ENCODE measurements around the gene SMKR1.

SMKR1 gene

DNA sequence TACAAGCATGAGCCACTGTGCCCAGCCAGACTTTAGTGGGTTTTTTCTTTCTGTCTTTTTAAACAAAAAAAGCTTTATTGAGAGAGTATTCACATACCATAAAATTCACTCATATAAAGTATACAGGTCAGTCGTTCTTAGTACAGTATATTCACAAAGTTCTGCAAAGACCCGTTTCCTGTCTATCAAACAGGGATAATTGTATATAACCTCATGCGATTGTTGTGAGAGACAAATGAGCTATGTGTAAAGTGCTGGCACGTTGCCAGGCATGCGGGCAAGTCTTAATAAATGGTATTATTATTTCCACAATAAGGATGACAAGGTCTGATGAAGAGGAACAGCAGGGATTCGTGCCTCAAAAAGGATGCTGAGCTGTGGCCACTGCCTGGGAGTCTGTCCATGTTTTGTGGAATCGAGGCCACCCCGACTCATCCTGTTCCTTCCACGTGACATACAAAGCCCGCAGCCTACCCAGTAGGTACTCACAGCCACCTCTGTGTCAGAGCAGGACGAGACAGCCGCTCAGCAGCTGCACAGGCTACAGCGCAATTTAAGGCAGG is 51.6 kb downstream of the SMKR1 start:
- WGBS: 72% methylated on average over 10 of the region's 13 CpGs
- H3K23ac ChIP-seq (ENCODE audit: low read length in 2 of 2): no peak overlapping the region
- peaks cover 3% of the 10 kb centered on the region for H3K4me1 ChIP-seq (ENCODE audit: control insufficient read depth, insufficient read depth, low read depth, low read length)
- H3K4me2 ChIP-seq (ENCODE audit: low read length, poor library complexity, severe bottlenecking): no peak overlapping the region
- H2BK12ac ChIP-seq (ENCODE audit: low read length in 2 of 2): no peak overlapping the region
- no peaks in the 10 kb centered on the region for H3K9me3 ChIP-seq (ENCODE audit: control insufficient read depth, low read length)
- H2BK5ac ChIP-seq (ENCODE audit: low read depth, low read length, poor library complexity, severe bottlenecking): no peak overlapping the region
- H2AFZ ChIP-seq (ENCODE audit: low read depth, low read length): no peak overlapping the region
- H3K9ac ChIP-seq (ENCODE audit: low read length): peak overlapping the region; percentile 69
- no peak overlapping the region for H3K27ac ChIP-seq (ENCODE audit: low read length, poor library complexity, severe bottlenecking)
- H3K36me3 ChIP-seq (ENCODE audit: control insufficient read depth in 1 of 2, insufficient read depth in 2 of 2, low read depth in 1 of 2, low read length in 2 of 2): no peaks in the 10 kb centered on the region
- no peak overlapping the region for H2BK120ac ChIP-seq (ENCODE audit: low read depth, low read length)
- H3K14ac ChIP-seq (ENCODE audit: low read length in 2 of 2): no peak overlapping the region
- peaks cover 4% of the 10 kb centered on the region in 2 experiments for H3K27me3 ChIP-seq (ENCODE audit: control insufficient read depth in 1 of 2, insufficient read depth in 1 of 2, low read length in 2 of 2)
- no peaks in the 10 kb centered on the region for H3K79me1 ChIP-seq (replicated peaks; ENCODE audit: low read length, poor library complexity, severe bottlenecking)
- H3K18ac ChIP-seq (ENCODE audit: low read depth in 1 of 2, low read length in 2 of 2): no peak overlapping the region
- peak overlapping the region in 1 of 2 experiments; percentile 58 for H3K4me3 ChIP-seq (ENCODE audit: insufficient read depth in 1 of 2, low read depth in 1 of 2, low read length in 2 of 2)
- no peak overlapping the region for H3K4ac ChIP-seq (ENCODE audit: low read depth in 1 of 2, low read length in 2 of 2)
- no peak overlapping the region for H4K91ac ChIP-seq (ENCODE audit: low read length)
- no peak overlapping the region for H2BK15ac ChIP-seq (ENCODE audit: low read depth, poor library complexity, severe bottlenecking)
- H2AK5ac ChIP-seq (ENCODE audit: low read length, severe bottlenecking): no peak overlapping the region
- no peak for DNase-seq
- no peak overlapping the region for H4K8ac ChIP-seq (ENCODE audit: low read length)

DNA sequence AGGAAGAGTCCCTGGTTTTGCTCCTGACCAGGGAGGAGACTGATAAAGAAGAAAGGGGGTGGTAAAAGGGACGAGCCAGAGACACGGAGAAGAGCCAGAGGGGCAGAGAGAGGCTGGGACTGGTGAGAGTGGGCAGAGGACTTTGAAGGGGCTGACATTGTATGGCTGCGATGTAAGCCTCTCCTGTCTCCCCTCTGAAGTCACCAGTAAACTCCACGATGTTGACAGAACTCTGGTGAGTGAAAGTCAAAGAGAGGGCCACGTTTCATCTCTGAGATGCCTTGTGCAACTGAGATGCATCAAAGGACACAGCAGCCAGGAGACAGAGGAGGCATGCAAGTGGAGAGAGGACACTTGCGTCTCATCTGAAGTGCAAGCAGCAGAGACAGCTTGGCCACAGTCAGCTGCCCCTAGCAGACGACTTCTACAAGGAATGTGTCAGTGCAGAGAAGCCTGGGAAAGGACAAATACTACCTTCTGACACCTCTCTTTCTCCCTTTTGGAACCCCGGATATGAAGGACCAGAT is 54.3 kb downstream of the SMKR1 start:
- no peak overlapping the region for H3K4me3 ChIP-seq (ENCODE audit: insufficient read depth in 1 of 2, low read depth in 1 of 2, low read length in 2 of 2)
- no peak overlapping the region for H3K4ac ChIP-seq (ENCODE audit: low read depth in 1 of 2, low read length in 2 of 2)
- no peak overlapping the region for H3K14ac ChIP-seq (ENCODE audit: low read length in 2 of 2)

DNA sequence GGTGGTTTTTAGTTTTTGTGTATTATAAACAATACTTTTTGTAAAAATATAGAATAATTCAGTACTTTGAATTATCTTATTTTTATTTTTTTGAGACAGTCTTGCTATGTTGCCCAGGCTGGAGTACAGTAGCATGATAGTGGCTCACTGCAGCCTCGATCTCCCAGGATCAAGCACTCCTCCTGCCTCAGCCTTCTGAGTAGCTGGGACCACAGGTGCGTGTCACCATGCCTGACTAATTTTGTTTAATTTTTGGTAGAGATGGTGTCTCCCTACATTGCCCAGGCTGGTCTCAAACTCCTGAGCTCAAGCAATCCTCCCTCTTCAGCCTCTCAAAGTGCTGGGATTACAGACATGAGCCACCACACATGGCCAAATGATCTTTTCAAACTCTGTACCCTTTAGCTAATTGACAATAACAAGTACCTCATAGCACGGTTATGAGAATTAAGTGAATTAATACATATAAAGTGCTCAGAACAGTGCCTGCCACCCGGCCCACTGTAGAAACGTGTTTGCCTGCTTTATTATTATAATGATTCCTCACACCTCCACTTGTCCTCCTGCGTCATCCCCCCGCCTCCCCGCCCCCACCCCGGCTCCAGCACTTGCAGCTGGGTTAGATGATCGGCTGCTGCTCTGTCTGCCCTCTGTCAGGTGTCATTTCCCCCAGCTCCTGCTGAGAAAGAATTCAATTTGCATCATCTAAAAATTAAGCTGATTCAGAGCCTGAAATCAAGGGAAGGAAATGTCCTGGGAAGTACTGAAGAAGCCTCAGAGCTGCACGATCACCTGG is 55.6 kb downstream of the SMKR1 start:
- WGBS: 42% methylated on average over 11 of the region's 11 CpGs
- H3K4me3 ChIP-seq (ENCODE audit: insufficient read depth in 1 of 2, low read depth in 1 of 2, low read length in 2 of 2): no peak overlapping the region

More for the DNA sequence above, 54.3 kb downstream of the SMKR1 start:
- H3K4me1 ChIP-seq (ENCODE audit: control insufficient read depth, insufficient read depth, low read depth, low read length): peaks cover 3% of the 10 kb centered on the region
- no peaks in the 10 kb centered on the region for H3K36me3 ChIP-seq (ENCODE audit: control insufficient read depth in 1 of 2, insufficient read depth in 2 of 2, low read depth in 1 of 2, low read length in 2 of 2)
- H2BK15ac ChIP-seq (ENCODE audit: low read depth, poor library complexity, severe bottlenecking): no peak overlapping the region
- WGBS: 51% methylated on average over 8 of the region's 8 CpGs
- no peak overlapping the region for H4K8ac ChIP-seq (ENCODE audit: low read length)
- H2AK5ac ChIP-seq (ENCODE audit: low read length, severe bottlenecking): no peak overlapping the region
- no peak overlapping the region for H3K4me2 ChIP-seq (ENCODE audit: low read length, poor library complexity, severe bottlenecking)
- H3K27ac ChIP-seq (ENCODE audit: low read length, poor library complexity, severe bottlenecking): no peak overlapping the region
- no peak overlapping the region for H3K18ac ChIP-seq (ENCODE audit: low read depth in 1 of 2, low read length in 2 of 2)
- H2AFZ ChIP-seq (ENCODE audit: low read depth, low read length): no peak overlapping the region
- no peak overlapping the region for H2BK5ac ChIP-seq (ENCODE audit: low read depth, low read length, poor library complexity, severe bottlenecking)
- H4K91ac ChIP-seq (ENCODE audit: low read length): no peak overlapping the region
- no peaks in the 10 kb centered on the region for H3K79me1 ChIP-seq (replicated peaks; ENCODE audit: low read length, poor library complexity, severe bottlenecking)
- H3K27me3 ChIP-seq (ENCODE audit: control insufficient read depth in 1 of 2, insufficient read depth in 1 of 2, low read length in 2 of 2): peaks cover 4% of the 10 kb centered on the region in 2 experiments
- H2BK120ac ChIP-seq (ENCODE audit: low read depth, low read length): no peak overlapping the region
- no peak overlapping the region for H3K9ac ChIP-seq (ENCODE audit: low read length)
- H3K9me3 ChIP-seq (ENCODE audit: control insufficient read depth, low read length): no peaks in the 10 kb centered on the region
- peak; percentile 4 for DNase-seq
- H3K23ac ChIP-seq (ENCODE audit: low read length in 2 of 2): no peak overlapping the region
- H2BK12ac ChIP-seq (ENCODE audit: low read length in 2 of 2): no peak overlapping the region

DNA sequence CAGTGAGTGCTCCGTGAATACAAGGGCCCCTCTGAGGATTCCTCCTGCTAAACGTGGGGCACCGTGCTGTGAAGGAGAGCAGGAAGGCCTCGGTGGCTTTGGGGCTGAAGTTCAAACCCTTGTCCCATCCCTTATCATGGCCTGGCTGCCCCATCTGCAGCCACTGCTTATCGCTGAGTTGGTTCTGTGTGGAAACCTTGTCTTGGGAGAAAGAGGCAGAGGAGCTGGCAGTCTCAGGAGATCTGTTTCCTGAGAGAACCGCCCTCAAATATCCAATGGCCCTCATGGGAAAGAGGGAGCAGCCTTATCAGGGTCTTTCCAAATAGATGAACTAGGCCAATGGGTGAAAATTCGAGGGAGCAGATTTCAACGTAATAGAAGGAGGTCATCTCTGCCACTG is 57.2 kb downstream of the SMKR1 start:
- no peak overlapping the region for H4K91ac ChIP-seq (ENCODE audit: low read length)
- no peak overlapping the region for H3K9ac ChIP-seq (ENCODE audit: low read length)
- no peak overlapping the region for H3K27ac ChIP-seq (ENCODE audit: low read length, poor library complexity, severe bottlenecking)
- no peak for DNase-seq
- no peak overlapping the region for H2BK12ac ChIP-seq (ENCODE audit: low read length in 2 of 2)
- no peak overlapping the region for H2AFZ ChIP-seq (ENCODE audit: low read depth, low read length)
- no peaks in the 10 kb centered on the region for H3K9me3 ChIP-seq (ENCODE audit: control insufficient read depth, low read length)
- no peak overlapping the region for H3K4me2 ChIP-seq (ENCODE audit: low read length, poor library complexity, severe bottlenecking)
- no peak overlapping the region for H3K14ac ChIP-seq (ENCODE audit: low read length in 2 of 2)
- H3K79me1 ChIP-seq (replicated peaks; ENCODE audit: low read length, poor library complexity, severe bottlenecking): no peaks in the 10 kb centered on the region
- no peak overlapping the region for H2AK5ac ChIP-seq (ENCODE audit: low read length, severe bottlenecking)
- no peak overlapping the region for H3K18ac ChIP-seq (ENCODE audit: low read depth in 1 of 2, low read length in 2 of 2)
- 74% methylated on average over 7 of the region's 8 CpGs for WGBS
- H3K27me3 ChIP-seq (ENCODE audit: control insufficient read depth in 1 of 2, insufficient read depth in 1 of 2, low read length in 2 of 2): peaks cover 4 to 6% of the 10 kb centered on the region in 2 experiments
- peaks cover 2% of the 10 kb centered on the region for H3K4me1 ChIP-seq (ENCODE audit: control insufficient read depth, insufficient read depth, low read depth, low read length)
- H3K4me3 ChIP-seq (ENCODE audit: insufficient read depth in 1 of 2, low read depth in 1 of 2, low read length in 2 of 2): no peak overlapping the region
- H2BK15ac ChIP-seq (ENCODE audit: low read depth, poor library complexity, severe bottlenecking): no peak overlapping the region
- H3K23ac ChIP-seq (ENCODE audit: low read length in 2 of 2): no peak overlapping the region
- H2BK120ac ChIP-seq (ENCODE audit: low read depth, low read length): no peak overlapping the region
- H4K8ac ChIP-seq (ENCODE audit: low read length): no peak overlapping the region
- H3K36me3 ChIP-seq (ENCODE audit: control insufficient read depth in 1 of 2, insufficient read depth in 2 of 2, low read depth in 1 of 2, low read length in 2 of 2): no peaks in the 10 kb centered on the region
- no peak overlapping the region for H3K4ac ChIP-seq (ENCODE audit: low read depth in 1 of 2, low read length in 2 of 2)
- H2BK5ac ChIP-seq (ENCODE audit: low read depth, low read length, poor library complexity, severe bottlenecking): no peak overlapping the region

More for the DNA sequence above, 55.6 kb downstream of the SMKR1 start:
- no peak overlapping the region for H3K4me2 ChIP-seq (ENCODE audit: low read length, poor library complexity, severe bottlenecking)
- no peak overlapping the region for H2BK120ac ChIP-seq (ENCODE audit: low read depth, low read length)
- no peak overlapping the region for H3K9ac ChIP-seq (ENCODE audit: low read length)
- H3K27ac ChIP-seq (ENCODE audit: low read length, poor library complexity, severe bottlenecking): no peak overlapping the region
- no peak overlapping the region for H3K18ac ChIP-seq (ENCODE audit: low read depth in 1 of 2, low read length in 2 of 2)
- H4K8ac ChIP-seq (ENCODE audit: low read length): no peak overlapping the region
- no peak overlapping the region for H4K91ac ChIP-seq (ENCODE audit: low read length)
- H2AFZ ChIP-seq (ENCODE audit: low read depth, low read length): no peak overlapping the region
- H2BK12ac ChIP-seq (ENCODE audit: low read length in 2 of 2): no peak overlapping the region
- H3K4me1 ChIP-seq (ENCODE audit: control insufficient read depth, insufficient read depth, low read depth, low read length): peaks cover 2% of the 10 kb centered on the region
- peaks cover 1 to 4% of the 10 kb centered on the region in 2 experiments for H3K27me3 ChIP-seq (ENCODE audit: control insufficient read depth in 1 of 2, insufficient read depth in 1 of 2, low read length in 2 of 2)
- H2BK15ac ChIP-seq (ENCODE audit: low read depth, poor library complexity, severe bottlenecking): no peak overlapping the region
- no peak overlapping the region for H3K14ac ChIP-seq (ENCODE audit: low read length in 2 of 2)
- H3K36me3 ChIP-seq (ENCODE audit: control insufficient read depth in 1 of 2, insufficient read depth in 2 of 2, low read depth in 1 of 2, low read length in 2 of 2): no peaks in the 10 kb centered on the region
- no peak overlapping the region for H3K4ac ChIP-seq (ENCODE audit: low read depth in 1 of 2, low read length in 2 of 2)
- no peaks in the 10 kb centered on the region for H3K79me1 ChIP-seq (replicated peaks; ENCODE audit: low read length, poor library complexity, severe bottlenecking)
- DNase-seq: no peak
- H3K23ac ChIP-seq (ENCODE audit: low read length in 2 of 2): no peak overlapping the region
- no peaks in the 10 kb centered on the region for H3K9me3 ChIP-seq (ENCODE audit: control insufficient read depth, low read length)
- no peak overlapping the region for H2AK5ac ChIP-seq (ENCODE audit: low read length, severe bottlenecking)
- no peak overlapping the region for H2BK5ac ChIP-seq (ENCODE audit: low read depth, low read length, poor library complexity, severe bottlenecking)

All from mesenchymal stem cell (in vitro differentiated cells and primary cell).